ENCODE data around the gene SPRYD3. TPM values are rescaled to one million over a fixed set of nuclear protein-coding genes. Genes with fewer than 3 reads are reported as not detected.

Gene SPRYD3
- total and polyA plus RNA-seq, 10 donors, result 10.8 to 44.5 (median 34.4) TPM

- peak; percentile 43 to 48 (median 46) for TF ChIP-seq POLR2AphosphoS5 (IDR thresholded peaks at IDR 0.05)
- no peak for TF ChIP-seq POLR2A (IDR thresholded peaks at IDR 0.05)
- no peak for TF ChIP-seq CTCF (IDR thresholded peaks at IDR 0.05 in 8 of 11, conservative IDR thresholded peaks at IDR 0.05 in 3 of 11)
- peak overlapping the region in 5 of 8 donors; percentile 48 to 94 (median 59) for H3K27ac ChIP-seq
- H3K36me3 ChIP-seq, result peaks cover 0 to 100% (median 65%) of the 10 kb centered on the region in 6 donors
- WGBS, 5 donors, result 73 to 84% (median 79%) methylated on average over 19 to 20 of the region's 20 CpGs
- no peak overlapping the region for H3K4me3 ChIP-seq
- peak; percentile 63 for DNase-seq
- peaks cover 8 to 91% (median 37%) of the 10 kb centered on the region in 6 donors for H3K4me1 ChIP-seq
- H3K9me3 ChIP-seq, result no peaks in the 10 kb centered on the region
- H3K27me3 ChIP-seq (replicated peaks in 1 of 7), result peaks cover 0 to 11% (median 0%) of the 10 kb centered on the region in 7 donors
- intact Hi-C loops (cut with DNase I; ENCODE audit: low total_unique reads), result no loop called here
These were observed 16.9 kb downstream of the SPRYD3 start for GRCh38 chr12:53062011-53062961.

- DNase-seq, result peak; percentile 70
- Histone ChIP-seq H3K4me3 (no peak overlapping the region), H3K27ac (peak overlapping the region in 5 of 8 donors; percentile 20 to 94 (median 59)), H3K27me3 (replicated peaks in 1 of 7) (peaks cover 0 to 11% (median 0%) of the 10 kb centered on the region in 7 donors), H3K4me1 (peaks cover 8 to 91% (median 36%) of the 10 kb centered on the region in 6 donors), H3K9me3 (no peaks in the 10 kb centered on the region), H3K36me3 (peaks cover 0 to 100% (median 66%) of the 10 kb centered on the region in 6 donors)
- TF ChIP-seq POLR2AphosphoS5 (IDR thresholded peaks at IDR 0.05) (peak in 2 of 3 donors; percentile 34 to 61), CTCF (IDR thresholded peaks at IDR 0.05 in 8 of 11, conservative IDR thresholded peaks at IDR 0.05 in 3 of 11) (no peak)
- intact Hi-C loops (cut with DNase I; ENCODE audit: low total_unique reads), result no loop called here
- 71 to 87% (median 81%) methylated on average over 2 to 5 of the region's 5 CpGs for WGBS, 5 donors
These were observed 17.7 kb downstream of the SPRYD3 start for GRCh38 chr12:53061404-53062010.

GRCh38 chr12:53060721-53061276 is 18.4 kb downstream of the SPRYD3 start:
- WGBS, 5 donors, result 53 to 64% (median 63%) methylated on average over 8 to 18 of the region's 18 CpGs
- intact Hi-C loops (cut with DNase I; ENCODE audit: low total_unique reads), result no loop called here
- Histone ChIP-seq H3K4me1 (peaks cover 1 to 91% (median 30%) of the 10 kb centered on the region in 6 donors), H3K36me3 (peaks cover 0 to 100% (median 63%) of the 10 kb centered on the region in 6 donors), H3K4me3 (no peak overlapping the region), H3K27ac (peak overlapping the region in 7 of 8 donors; percentile 5 to 94 (median 59)), H3K27me3 (replicated peaks in 1 of 7) (peaks cover 0 to 11% (median 0%) of the 10 kb centered on the region in 7 donors), H3K9me3 (no peaks in the 10 kb centered on the region)
- peak; percentile 3 to 81 (median 61) for TF ChIP-seq POLR2AphosphoS5 (IDR thresholded peaks at IDR 0.05)
- no peak for TF ChIP-seq CTCF (IDR thresholded peaks at IDR 0.05 in 8 of 11, conservative IDR thresholded peaks at IDR 0.05 in 3 of 11)
- no peak for TF ChIP-seq POLR2A (IDR thresholded peaks at IDR 0.05)
- peak; percentile 77 for DNase-seq
